Glutamatergic neuron (in vitro differentiated cells): Measurements from ENCODE around the gene CCDC178. TPM values are rescaled to one million over a fixed set of nuclear protein-coding genes. Genes with fewer than 3 reads are reported as not detected.
"Not testable (repeated sequence)": the region's sequence is repeated elsewhere in the genome, so short reads cannot be mapped to it uniquely, and the experiment has no call there.

Source experiments
- DNase-seq: peaks from one replicate; pipeline ENCODE4 v3.0.0; 2022
- H3K27ac Mint-ChIP-seq: one replicate; pipeline ENCODE4 v1.8.0; 2020; ENCODE audit warnings: mild to moderate bottlenecking, mixed read lengths, inconsistent platforms; ENCODE audit not compliant: unreplicated experiment
- H3K27me3 Mint-ChIP-seq: one replicate; pipeline ENCODE4 v1.8.0; 2020; ENCODE audit warnings: mild to moderate bottlenecking, moderate library complexity, mixed read lengths, inconsistent platforms; ENCODE audit not compliant: unreplicated experiment
- H3K36me3 Mint-ChIP-seq: one replicate; pipeline ENCODE4 v1.8.0; 2020; ENCODE audit warnings: mild to moderate bottlenecking, mixed read lengths, inconsistent platforms; ENCODE audit not compliant: unreplicated experiment
- H3K4me1 Mint-ChIP-seq: one replicate; pipeline ENCODE4 v1.8.0; 2020; ENCODE audit warnings: mild to moderate bottlenecking, low read depth, mixed read lengths, inconsistent platforms; ENCODE audit not compliant: unreplicated experiment
- H3K4me3 Mint-ChIP-seq: one replicate; pipeline ENCODE4 v1.8.0; 2020; ENCODE audit warnings: mild to moderate bottlenecking, mixed read lengths, inconsistent platforms; ENCODE audit not compliant: unreplicated experiment
- H3K9me3 Mint-ChIP-seq: one replicate; pipeline ENCODE4 v1.8.0; 2020; ENCODE audit warnings: mild to moderate bottlenecking, moderate library complexity, mixed read lengths, inconsistent platforms; ENCODE audit not compliant: unreplicated experiment
- total RNA-seq: library from RNA; stranded (reverse); fragmentation: NEBNext Ultra II Directional; extraction: Animal tissue kit (Norgen Biotek cat#: 25700); gene quantifications from one replicate; pipeline ENCODE4 v1.2.1, GENCODE V29; 2021; ENCODE audit not compliant: unreplicated experiment
- TF ChIP-seq, protein P1 (sequence below): fragments of 200-600 bp; sonication (generic); IDR thresholded peaks from one replicate; pipeline ENCODE4 v1.5.0; 2021; ENCODE audit not compliant: partially characterized antibody, unreplicated experiment

Gene CCDC178
- total RNA-seq, 1 donor from 2014 or later = not detected

DNA sequence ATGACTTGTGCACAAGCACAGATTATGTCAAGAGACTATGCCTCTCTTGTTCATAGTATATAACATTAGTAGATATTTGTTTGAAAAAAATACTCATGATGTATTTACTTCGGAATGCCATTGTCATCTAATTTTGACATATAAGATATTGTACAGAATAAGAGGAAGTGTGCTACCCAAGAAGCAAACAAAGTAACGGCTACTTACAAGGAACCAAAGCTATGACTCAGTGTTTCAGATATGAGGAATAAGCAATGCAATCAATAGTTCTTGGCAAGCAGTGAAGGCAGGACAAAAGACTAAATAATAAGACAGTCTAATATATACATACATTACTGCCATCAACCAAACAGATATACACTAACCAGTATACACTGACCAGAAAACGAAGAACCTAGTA is 256.3 kb downstream of the CCDC178 start:
- TF ChIP-seq, protein P1, sequence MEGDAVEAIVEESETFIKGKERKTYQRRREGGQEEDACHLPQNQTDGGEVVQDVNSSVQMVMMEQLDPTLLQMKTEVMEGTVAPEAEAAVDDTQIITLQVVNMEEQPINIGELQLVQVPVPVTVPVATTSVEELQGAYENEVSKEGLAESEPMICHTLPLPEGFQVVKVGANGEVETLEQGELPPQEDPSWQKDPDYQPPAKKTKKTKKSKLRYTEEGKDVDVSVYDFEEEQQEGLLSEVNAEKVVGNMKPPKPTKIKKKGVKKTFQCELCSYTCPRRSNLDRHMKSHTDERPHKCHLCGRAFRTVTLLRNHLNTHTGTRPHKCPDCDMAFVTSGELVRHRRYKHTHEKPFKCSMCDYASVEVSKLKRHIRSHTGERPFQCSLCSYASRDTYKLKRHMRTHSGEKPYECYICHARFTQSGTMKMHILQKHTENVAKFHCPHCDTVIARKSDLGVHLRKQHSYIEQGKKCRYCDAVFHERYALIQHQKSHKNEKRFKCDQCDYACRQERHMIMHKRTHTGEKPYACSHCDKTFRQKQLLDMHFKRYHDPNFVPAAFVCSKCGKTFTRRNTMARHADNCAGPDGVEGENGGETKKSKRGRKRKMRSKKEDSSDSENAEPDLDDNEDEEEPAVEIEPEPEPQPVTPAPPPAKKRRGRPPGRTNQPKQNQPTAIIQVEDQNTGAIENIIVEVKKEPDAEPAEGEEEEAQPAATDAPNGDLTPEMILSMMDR = no peak
- Mint-ChIP-seq H3K4me1 (no peaks in the 10 kb centered on the region), H3K36me3 (no peaks in the 10 kb centered on the region), H3K27me3 (peaks cover 2% of the 10 kb centered on the region), H3K9me3 (no peaks in the 10 kb centered on the region), H3K27ac (no peak overlapping the region), H3K4me3 (no peak overlapping the region)
- no peak for DNase-seq

DNA sequence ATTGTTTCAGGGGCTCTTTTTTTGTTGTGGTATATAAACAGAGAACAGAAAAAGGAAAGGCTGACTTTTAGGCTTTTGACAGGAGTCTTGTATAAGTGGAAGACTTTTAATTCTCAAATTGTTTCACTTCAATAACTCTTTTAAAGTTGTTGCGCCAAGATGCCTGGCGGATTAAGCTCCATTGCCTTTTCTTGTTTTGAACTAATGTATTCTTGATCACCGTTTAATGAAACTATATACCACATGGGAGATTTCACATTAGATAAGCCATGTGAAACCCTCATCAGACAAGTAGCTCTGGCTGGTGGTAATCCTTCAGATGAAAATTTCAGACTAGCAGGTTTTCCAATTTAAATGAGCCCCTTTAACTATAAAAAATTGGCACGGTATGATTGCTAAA is 257.4 kb downstream of the CCDC178 start:
- H3K36me3 Mint-ChIP-seq = no peaks in the 10 kb centered on the region
- no peak overlapping the region for H3K4me3 Mint-ChIP-seq
- H3K4me1 Mint-ChIP-seq = no peaks in the 10 kb centered on the region
- TF ChIP-seq, protein P1 = no peak
- no peaks in the 10 kb centered on the region for H3K9me3 Mint-ChIP-seq
- no peak for DNase-seq
- no peak overlapping the region for H3K27ac Mint-ChIP-seq
- peaks cover 2% of the 10 kb centered on the region for H3K27me3 Mint-ChIP-seq

DNA sequence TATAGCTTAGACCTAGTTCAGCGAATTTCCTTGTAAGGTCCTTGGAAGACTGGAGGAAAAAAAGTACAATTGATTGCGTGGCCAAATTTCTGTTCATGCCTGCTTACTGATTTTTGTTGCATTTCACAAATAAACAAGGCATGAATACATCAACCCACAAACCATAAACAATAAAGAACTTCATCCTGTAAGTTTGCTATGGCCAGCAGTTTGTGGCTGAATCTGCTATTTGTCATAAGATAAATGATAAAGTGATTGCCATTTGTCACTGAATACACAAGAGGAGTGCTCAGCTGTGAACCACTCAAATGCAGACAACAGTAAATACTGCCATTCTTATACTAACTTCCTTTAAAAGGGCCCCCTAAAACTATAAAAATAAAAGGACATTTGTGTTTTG is 259.5 kb downstream of the CCDC178 start:
- H3K9me3 Mint-ChIP-seq = no peaks in the 10 kb centered on the region
- TF ChIP-seq, protein P1 = no peak
- no peaks in the 10 kb centered on the region for H3K4me1 Mint-ChIP-seq
- no peak overlapping the region for H3K27ac Mint-ChIP-seq
- no peaks in the 10 kb centered on the region for H3K36me3 Mint-ChIP-seq
- no peaks in the 10 kb centered on the region for H3K27me3 Mint-ChIP-seq
- H3K4me3 Mint-ChIP-seq = no peak overlapping the region
- no peak for DNase-seq

DNA sequence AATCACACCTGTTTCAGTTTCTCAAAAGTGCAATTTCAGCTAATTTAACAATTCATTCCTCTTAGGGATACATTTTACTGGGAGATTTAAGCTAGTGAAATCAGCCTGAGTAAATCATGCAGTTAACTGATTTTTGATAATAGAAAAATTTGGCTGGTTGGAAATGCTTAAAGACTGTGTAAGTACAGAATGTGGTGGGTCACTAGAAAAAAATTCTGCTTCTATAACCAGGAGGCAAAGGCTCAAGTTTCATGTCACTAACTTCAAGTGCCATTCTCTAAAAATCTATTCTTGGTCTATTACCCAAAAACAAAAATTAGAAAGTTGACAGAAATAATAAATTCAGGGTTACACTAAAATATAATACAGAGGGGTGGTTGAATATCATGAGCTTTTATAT is 271.3 kb downstream of the CCDC178 start:
- Mint-ChIP-seq H3K4me1 (no peaks in the 10 kb centered on the region), H3K27me3 (no peaks in the 10 kb centered on the region), H3K27ac (no peak overlapping the region), H3K9me3 (peaks cover 2% of the 10 kb centered on the region), H3K4me3 (no peak overlapping the region), H3K36me3 (no peaks in the 10 kb centered on the region)
- DNase-seq = no peak
- TF ChIP-seq, protein P1 = no peak

DNA sequence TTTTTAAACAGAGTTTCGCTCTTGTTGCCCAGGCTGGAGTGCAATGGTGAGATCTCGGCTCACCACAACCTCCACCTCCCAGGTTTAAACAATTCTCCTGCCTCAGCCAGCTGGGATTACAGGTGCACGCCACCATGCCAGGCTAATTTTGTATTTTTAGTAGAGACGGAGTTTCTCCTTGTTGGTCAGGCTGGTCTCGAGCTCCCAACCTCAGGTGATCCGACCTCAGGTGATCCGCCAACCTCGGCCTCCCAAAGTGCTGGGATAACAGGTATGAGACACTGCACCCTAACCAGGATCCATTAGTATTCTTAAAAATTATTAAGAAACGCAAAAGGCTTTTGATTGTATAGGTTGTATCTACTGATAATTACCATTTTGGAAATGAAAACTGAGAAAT is 276.4 kb downstream of the CCDC178 start:
- H3K27ac Mint-ChIP-seq, DNase-seq, H3K4me3 Mint-ChIP-seq, H3K27me3 Mint-ChIP-seq, H3K36me3 Mint-ChIP-seq, H3K9me3 Mint-ChIP-seq, H3K4me1 Mint-ChIP-seq: not testable (repeated sequence)

DNA sequence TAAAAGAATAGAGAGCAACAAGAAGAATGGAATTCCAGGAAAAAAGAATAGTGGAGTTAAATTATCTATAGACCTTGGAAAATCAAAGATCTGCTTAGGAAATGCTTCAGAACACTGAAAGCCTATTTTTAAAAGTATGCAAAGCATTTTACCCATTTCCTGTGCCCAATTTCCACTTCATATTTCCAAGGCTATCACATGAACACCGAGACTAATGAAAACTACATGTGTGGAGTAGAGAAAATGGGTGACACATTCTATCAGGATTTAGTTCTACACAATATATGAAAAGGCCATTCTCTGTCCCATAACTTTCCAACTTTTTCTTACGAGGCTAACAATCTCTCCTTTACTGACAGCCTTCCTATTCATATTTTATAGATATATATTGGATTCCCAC is 279.4 kb downstream of the CCDC178 start:
- H3K4me3 Mint-ChIP-seq = no peak overlapping the region
- no peak overlapping the region for H3K27ac Mint-ChIP-seq
- H3K9me3 Mint-ChIP-seq = no peaks in the 10 kb centered on the region
- no peak for DNase-seq
- TF ChIP-seq, protein P1 = no peak
- H3K36me3 Mint-ChIP-seq = no peaks in the 10 kb centered on the region
- H3K27me3 Mint-ChIP-seq = no peaks in the 10 kb centered on the region
- H3K4me1 Mint-ChIP-seq = no peaks in the 10 kb centered on the region
